Nephron (organoid): ENCODE measurements around the gene TLR3.

Experiments
- H3K27ac Mint-ChIP-seq, 3 experiments: 2 replicates each; pipeline ENCODE4 v1.8.0; 2020; ENCODE audit warnings: mixed read lengths in 3 of 3, mild to moderate bottlenecking in 2 of 3, moderate library complexity in 1 of 3
- H3K27me3 Mint-ChIP-seq: 2 replicates; pipeline ENCODE4 v1.8.0; 2021; ENCODE audit warnings: low read depth, mild to moderate bottlenecking, moderate library complexity, mixed read lengths
- H3K36me3 Mint-ChIP-seq: 2 replicates; pipeline ENCODE4 v1.8.0; 2020; ENCODE audit warnings: low read depth, mixed read lengths
- H3K4me1 Mint-ChIP-seq: 2 replicates; pipeline ENCODE4 v1.8.0; 2020; ENCODE audit warnings: mixed read lengths
- H3K4me3 Mint-ChIP-seq, 3 experiments: 2 replicates each; pipeline ENCODE4 v1.8.0; 2020; ENCODE audit warnings: mild to moderate bottlenecking in 3 of 3, mixed read lengths in 3 of 3, moderate library complexity in 2 of 3
- H3K9me3 Mint-ChIP-seq: 2 replicates; pipeline ENCODE4 v1.8.0; 2020; ENCODE audit warnings: mixed read lengths
- TF ChIP-seq, protein P1 (sequence below), 3 experiments: fragments of 200-600 bp; sonication (generic); IDR thresholded peaks; one replicate each; pipeline ENCODE4 v1.5.0; 2021; ENCODE audit warnings: antibody characterized with exemption in 3 of 3; ENCODE audit not compliant: unreplicated experiment in 3 of 3

The TLR3 gene

DNA sequence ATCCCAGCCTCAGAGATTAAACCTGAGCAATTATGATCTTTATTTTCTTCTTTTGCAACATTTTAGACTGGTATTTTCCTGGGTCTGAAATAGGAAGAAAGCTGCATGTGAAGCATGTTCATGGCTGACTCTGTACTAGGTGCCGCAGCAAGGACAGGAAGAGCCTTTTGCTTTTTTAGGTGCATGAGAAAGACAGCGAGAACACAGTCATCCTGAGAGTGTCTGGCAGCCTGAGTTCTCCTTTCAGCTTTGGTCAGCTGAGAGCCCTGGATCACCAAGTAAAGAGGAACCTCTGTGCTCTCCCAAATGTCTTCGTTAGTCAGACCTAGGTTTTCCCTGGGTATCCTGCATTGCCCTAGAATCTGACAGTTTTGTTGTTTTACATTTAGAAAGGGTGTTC lies 65.3 kb downstream of the TLR3 start:
- H3K36me3 Mint-ChIP-seq = no peaks in the 10 kb centered on the region

DNA sequence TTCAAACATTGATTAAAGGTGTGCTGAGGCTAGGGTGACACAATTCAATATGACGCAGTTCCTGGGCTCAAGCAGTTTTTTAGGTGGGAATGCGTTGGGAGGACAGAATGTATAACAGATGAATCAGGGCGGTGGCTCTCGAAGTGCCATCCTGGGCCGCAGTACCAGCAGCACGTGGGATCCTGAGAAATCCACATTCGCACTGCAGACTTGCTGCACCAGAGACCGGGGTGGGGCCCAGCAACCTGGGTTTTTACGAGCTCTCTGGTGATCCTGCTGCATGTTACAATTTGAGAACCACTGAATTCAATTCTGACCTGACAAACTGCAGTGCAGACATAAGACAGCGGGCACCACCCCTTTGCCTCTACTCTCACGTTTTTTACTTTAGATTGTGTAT lies 65.9 kb downstream of the TLR3 start:
- no peak overlapping the region for H3K4me3 Mint-ChIP-seq
- no peaks in the 10 kb centered on the region for H3K9me3 Mint-ChIP-seq
- H3K27me3 Mint-ChIP-seq = peaks cover 3% of the 10 kb centered on the region
- TF ChIP-seq, protein P1, sequence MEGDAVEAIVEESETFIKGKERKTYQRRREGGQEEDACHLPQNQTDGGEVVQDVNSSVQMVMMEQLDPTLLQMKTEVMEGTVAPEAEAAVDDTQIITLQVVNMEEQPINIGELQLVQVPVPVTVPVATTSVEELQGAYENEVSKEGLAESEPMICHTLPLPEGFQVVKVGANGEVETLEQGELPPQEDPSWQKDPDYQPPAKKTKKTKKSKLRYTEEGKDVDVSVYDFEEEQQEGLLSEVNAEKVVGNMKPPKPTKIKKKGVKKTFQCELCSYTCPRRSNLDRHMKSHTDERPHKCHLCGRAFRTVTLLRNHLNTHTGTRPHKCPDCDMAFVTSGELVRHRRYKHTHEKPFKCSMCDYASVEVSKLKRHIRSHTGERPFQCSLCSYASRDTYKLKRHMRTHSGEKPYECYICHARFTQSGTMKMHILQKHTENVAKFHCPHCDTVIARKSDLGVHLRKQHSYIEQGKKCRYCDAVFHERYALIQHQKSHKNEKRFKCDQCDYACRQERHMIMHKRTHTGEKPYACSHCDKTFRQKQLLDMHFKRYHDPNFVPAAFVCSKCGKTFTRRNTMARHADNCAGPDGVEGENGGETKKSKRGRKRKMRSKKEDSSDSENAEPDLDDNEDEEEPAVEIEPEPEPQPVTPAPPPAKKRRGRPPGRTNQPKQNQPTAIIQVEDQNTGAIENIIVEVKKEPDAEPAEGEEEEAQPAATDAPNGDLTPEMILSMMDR (IDR thresholded peaks at IDR 0.05; ENCODE audit: unreplicated experiment in 3 of 3) = no peak
- peaks cover 5% of the 10 kb centered on the region for H3K4me1 Mint-ChIP-seq
- no peaks in the 10 kb centered on the region for H3K36me3 Mint-ChIP-seq
- no peak overlapping the region for H3K27ac Mint-ChIP-seq

More for the DNA sequence above, 65.3 kb downstream of the TLR3 start:
- Mint-ChIP-seq H3K4me3 (no peak overlapping the region), H3K27ac (no peak overlapping the region), H3K27me3 (peaks cover 3% of the 10 kb centered on the region), H3K9me3 (no peaks in the 10 kb centered on the region), H3K4me1 (peaks cover 5% of the 10 kb centered on the region)
- TF ChIP-seq, protein P1 (IDR thresholded peaks at IDR 0.05; ENCODE audit: unreplicated experiment in 3 of 3) = no peak

DNA sequence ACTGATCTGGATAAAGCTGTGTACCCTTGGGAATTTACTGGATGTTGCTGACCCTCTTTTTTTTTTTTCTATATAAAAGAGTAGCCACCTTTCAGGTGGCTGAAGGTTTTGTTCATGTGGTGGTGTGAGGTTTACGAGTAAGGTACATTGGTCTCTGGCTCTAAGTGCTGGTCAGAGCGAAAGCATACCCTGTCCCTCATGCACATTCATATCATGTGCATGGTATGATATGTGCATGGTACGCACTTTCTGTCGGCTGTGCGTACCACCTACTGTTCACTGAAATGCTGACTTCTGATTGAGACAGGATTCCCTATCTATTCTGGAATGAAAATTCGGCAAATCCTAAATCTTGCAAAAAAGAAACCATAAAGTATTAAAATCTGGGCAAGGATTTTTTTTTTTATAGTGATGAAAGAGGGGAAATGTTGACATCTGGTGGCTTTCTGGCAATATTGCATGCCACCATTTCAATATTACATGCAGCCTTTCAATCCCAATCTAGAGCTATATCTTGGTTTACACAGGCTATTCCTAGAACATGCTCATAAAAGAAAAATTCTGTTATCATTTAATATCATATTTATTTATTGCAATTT lies 68.3 kb downstream of the TLR3 start:
- H3K27ac Mint-ChIP-seq = no peak overlapping the region
- no peaks in the 10 kb centered on the region for H3K36me3 Mint-ChIP-seq
- H3K4me3 Mint-ChIP-seq = no peak overlapping the region
- peaks cover 3% of the 10 kb centered on the region for H3K27me3 Mint-ChIP-seq
- H3K9me3 Mint-ChIP-seq = no peaks in the 10 kb centered on the region
- TF ChIP-seq, protein P1 (IDR thresholded peaks at IDR 0.05; ENCODE audit: unreplicated experiment in 3 of 3) = peak; percentile 77 to 81 (median 81)
- peaks cover 5% of the 10 kb centered on the region for H3K4me1 Mint-ChIP-seq
